Measurements from ENCODE around the gene DISP2.

The DISP2 gene

DNA sequence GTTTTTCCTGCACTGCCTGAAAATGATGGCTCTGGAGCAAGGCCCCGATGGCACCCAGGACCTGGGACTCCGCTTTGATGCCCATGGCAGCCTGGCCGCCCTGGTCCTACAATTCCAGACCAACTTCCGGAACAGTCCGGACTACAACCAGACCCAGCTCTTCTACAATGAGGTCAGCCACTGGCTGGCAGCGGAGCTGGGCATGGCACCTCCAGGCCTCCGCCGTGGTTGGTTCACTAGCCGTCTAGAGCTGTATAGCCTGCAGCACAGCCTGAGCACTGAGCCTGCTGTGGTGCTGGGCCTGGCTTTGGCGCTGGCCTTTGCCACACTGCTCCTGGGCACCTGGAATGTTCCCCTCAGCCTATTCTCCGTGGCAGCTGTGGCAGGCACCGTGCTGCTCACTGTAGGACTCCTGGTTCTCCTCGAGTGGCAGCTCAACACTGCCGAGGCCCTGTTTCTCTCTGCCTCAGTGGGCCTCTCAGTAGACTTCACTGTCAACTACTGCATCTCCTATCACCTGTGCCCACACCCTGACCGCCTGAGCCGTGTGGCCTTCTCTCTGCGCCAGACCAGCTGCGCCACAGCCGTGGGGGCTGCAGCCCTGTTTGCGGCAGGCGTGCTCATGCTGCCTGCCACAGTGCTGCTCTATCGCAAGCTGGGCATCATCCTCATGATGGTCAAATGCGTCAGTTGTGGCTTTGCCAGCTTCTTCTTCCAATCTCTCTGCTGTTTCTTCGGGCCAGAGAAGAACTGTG is 10.9 kb downstream of the DISP2 start:
- Histone ChIP-seq H3K36me3 (ENCODE audit: control insufficient read depth, insufficient read depth, low read length) (no peaks in the 10 kb centered on the region), H3K4me3 (replicated peaks; ENCODE audit: low read depth, low read length) (no peak overlapping the region), H3K27me3 (replicated peaks; ENCODE audit: control insufficient read depth, insufficient read depth, low read length) (no peaks in the 10 kb centered on the region; the same call in 1 of the 2 replicates)
- TF ChIP-seq CTCF (IDR thresholded peaks at IDR 0.05; ENCODE audit: insufficient read depth, low read length, poor library complexity, severe bottlenecking), result no peak
- no peak for DNase-seq (ENCODE audit: extremely low read depth, insufficient read length)

DNA sequence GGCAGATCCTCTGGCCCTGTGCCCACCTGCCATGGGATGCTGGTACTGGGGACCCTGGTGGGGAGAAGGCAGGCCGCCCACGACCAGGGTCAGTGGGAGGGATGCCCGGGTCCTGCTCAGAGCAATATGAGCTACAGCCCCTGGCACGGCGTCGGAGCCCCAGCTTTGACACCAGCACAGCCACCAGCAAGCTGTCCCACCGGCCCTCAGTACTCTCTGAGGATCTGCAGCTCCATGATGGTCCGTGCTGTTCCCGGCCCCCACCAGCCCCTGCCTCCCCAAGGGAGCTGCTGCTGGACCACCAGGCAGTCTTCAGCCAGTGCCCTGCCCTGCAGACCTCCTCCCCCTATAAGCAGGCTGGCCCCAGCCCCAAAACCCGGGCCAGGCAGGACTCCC is 11.5 kb downstream of the DISP2 start:
- H3K36me3 ChIP-seq (ENCODE audit: control insufficient read depth, insufficient read depth, low read length), result no peaks in the 10 kb centered on the region
- TF ChIP-seq CTCF (IDR thresholded peaks at IDR 0.05; ENCODE audit: insufficient read depth, low read length, poor library complexity, severe bottlenecking), result no peak
- H3K27me3 ChIP-seq (replicated peaks; ENCODE audit: control insufficient read depth, insufficient read depth, low read length), result no peaks in the 10 kb centered on the region; the same call in 1 of the 2 replicates

GRCh38 chr15:40369971-40370370 is 12.0 kb downstream of the DISP2 start:
- H3K4me3 ChIP-seq (replicated peaks; ENCODE audit: low read depth, low read length), result no peak overlapping the region
- no peaks in the 10 kb centered on the region; the same call in 1 of the 2 replicates for H3K27me3 ChIP-seq (replicated peaks; ENCODE audit: control insufficient read depth, insufficient read depth, low read length)
- no peak for DNase-seq (ENCODE audit: extremely low read depth, insufficient read length)
- H3K36me3 ChIP-seq (ENCODE audit: control insufficient read depth, insufficient read depth, low read length), result no peaks in the 10 kb centered on the region
- no peak for TF ChIP-seq CTCF (IDR thresholded peaks at IDR 0.05; ENCODE audit: insufficient read depth, low read length, poor library complexity, severe bottlenecking)

More for the DNA sequence above, 11.5 kb downstream of the DISP2 start:
- DNase-seq (ENCODE audit: extremely low read depth, insufficient read length), result no peak
- no peak overlapping the region for H3K4me3 ChIP-seq (replicated peaks; ENCODE audit: low read depth, low read length)

- H3K36me3 ChIP-seq (ENCODE audit: control insufficient read depth, insufficient read depth, low read length), result no peaks in the 10 kb centered on the region
- TF ChIP-seq CTCF (IDR thresholded peaks at IDR 0.05; ENCODE audit: insufficient read depth, low read length, poor library complexity, severe bottlenecking), result no peak
- no peak for DNase-seq (ENCODE audit: extremely low read depth, insufficient read length)
- no peak overlapping the region for H3K4me3 ChIP-seq (replicated peaks; ENCODE audit: low read depth, low read length)
- no peaks in the 10 kb centered on the region for H3K27me3 ChIP-seq (replicated peaks; ENCODE audit: control insufficient read depth, insufficient read depth, low read length)
These were observed 15.0 kb downstream of the DISP2 start for GRCh38 chr15:40372981-40373380.

DNA sequence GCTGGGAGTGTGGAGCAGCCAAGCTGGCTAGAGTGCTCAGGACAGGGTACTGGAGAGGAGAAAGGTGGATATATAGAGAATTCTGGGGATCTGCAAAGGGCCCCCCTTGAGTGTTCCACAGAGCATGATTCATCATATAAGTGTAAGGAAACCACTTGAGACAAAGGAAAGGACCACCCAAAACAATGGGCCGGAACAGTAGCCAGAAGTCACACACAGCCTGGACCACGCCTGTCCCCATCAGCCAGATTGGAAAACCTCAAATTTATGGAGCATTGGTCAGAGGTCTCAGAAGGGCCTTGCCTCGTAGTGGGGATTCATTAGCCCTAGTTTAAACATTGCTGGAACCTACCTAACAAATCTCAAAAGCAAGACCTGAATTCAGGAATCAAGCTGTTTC is 19.6 kb downstream of the DISP2 start:
- no peaks in the 10 kb centered on the region for H3K27me3 ChIP-seq (replicated peaks; ENCODE audit: control insufficient read depth, insufficient read depth, low read length)
- TF ChIP-seq CTCF (IDR thresholded peaks at IDR 0.05; ENCODE audit: insufficient read depth, low read length, poor library complexity, severe bottlenecking), result no peak
- no peak for DNase-seq (ENCODE audit: extremely low read depth, insufficient read length)
- no peaks in the 10 kb centered on the region for H3K36me3 ChIP-seq (ENCODE audit: control insufficient read depth, insufficient read depth, low read length)
- H3K4me3 ChIP-seq (replicated peaks; ENCODE audit: low read depth, low read length), result no peak overlapping the region

All from GM06990 (cell line).